Esophagus squamous epithelium (tissue), 4 donors: ENCODE results near the gene ATP6V0E2.

Source experiments
- CTCF ChIP-seq, 6 experiments: fragments of 450-650 bp in 4 of 6; fragments of 200-600 bp in 2 of 6; sonication (generic) in 2 of 6; IDR thresholded peaks; one replicate each; pipeline ENCODE4 v1.5.1; 2016 to 2019; ENCODE audit warnings: antibody characterized with exemption in 6 of 6, mild to moderate bottlenecking in 4 of 6, moderate library complexity in 4 of 6
- POLR2A ChIP-seq, 4 donors: fragments of 450-650 bp; IDR thresholded peaks; one replicate each; pipeline ENCODE4 v1.6.1; 2017; ENCODE audit warnings: antibody characterized with exemption in 4 of 4, mild to moderate bottlenecking in 4 of 4, moderate library complexity in 3 of 4

GRCh38 chr7:149846021-149846420 lies 27.7 kb upstream of the ATP6V0E2 start:
- no peak for TF ChIP-seq CTCF (IDR thresholded peaks at IDR 0.05)
- no peak for TF ChIP-seq POLR2A (IDR thresholded peaks at IDR 0.05)
